Activated effector memory CD4-positive, alpha-beta T cell treated with Interleukin-2 at 50 U/mL for 16 hours (primary cell): ENCODE measurements around the gene TUBD1.
"Not testable (repeated sequence)": the region's sequence is repeated elsewhere in the genome, so short reads cannot be mapped to it uniquely, and the experiment has no call there.

Source experiments
- DNase-seq: peaks from one replicate; pipeline ENCODE4 v3.0.0-alpha.2; 2020

The TUBD1 gene

DNA sequence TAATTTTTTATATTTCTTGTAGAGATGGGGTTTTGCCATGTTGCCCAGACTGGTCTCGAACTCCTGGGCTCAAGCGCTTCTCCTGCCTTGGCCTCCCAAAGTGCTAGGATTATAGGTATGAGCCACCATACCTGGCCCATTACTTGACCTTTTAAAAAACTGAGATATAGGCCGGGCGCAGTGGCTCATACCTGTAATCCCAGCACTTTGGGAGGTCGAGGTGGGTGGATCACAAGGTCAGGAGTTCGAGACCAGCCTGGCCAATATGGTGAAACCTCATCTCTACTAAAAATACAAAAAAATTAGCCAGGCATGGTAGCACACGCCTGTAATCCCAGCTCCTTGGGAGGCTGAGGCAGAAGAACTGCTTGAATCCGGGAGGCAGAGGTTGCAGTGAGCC, 19.3 kb downstream of the TUBD1 start:
- not testable (repeated sequence) for DNase-seq

GRCh38 chr17:59872351-59872750, 20.4 kb downstream of the TUBD1 start:
- no peak for DNase-seq

DNA sequence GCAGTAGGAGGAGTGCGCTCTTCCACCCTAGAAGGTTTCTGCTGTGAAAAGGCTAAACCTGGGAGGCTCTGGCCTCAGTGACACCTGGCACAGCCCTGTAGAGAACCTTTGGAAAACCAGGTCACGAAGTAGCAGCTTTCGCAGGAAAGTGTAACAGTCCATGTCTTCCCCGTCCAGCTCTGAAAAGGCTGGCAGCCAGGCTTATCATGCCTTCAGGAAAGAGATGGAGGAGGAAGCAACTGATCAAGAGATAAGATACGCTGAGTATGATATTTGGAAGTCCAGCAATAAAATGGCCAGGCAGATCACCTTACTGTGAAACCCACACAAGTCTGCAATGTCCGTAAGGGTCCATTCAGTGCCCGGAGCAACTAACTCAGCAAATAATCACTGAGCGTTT, 22.3 kb downstream of the TUBD1 start:
- no peak for DNase-seq

DNA sequence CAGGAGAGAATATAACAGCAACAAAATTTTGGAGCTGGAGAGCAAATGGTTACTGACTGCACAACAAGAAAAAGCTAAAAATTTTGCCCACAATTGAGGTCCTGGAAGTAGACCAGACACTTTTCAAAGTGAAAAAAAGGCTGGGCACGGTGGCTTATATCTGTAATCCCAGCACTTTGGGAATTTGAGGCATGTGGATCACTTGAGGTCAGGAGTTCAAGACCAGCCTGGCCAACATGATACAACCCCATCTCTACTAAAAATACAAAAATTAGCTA, 22.9 kb downstream of the TUBD1 start:
- DNase-seq: no peak

DNA sequence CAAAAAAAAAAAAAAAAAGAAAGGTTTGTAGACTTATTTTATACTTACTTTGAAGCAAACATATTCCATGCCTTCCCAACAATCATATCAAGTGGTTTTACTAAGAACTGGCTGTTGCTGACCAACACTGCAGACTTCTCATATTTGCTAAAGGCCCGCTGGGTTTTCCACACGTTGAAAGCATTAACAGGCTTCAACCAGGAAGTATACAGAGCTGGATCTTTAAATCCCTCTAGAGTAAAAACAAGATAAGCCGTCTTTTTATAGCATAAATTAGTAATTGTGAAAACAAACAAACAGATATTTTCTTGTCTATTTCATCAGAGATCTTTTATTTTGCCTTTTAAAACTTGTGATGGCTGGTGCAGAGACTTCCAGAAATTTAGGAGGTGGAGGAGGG, 29.1 kb downstream of the TUBD1 start:
- no peak for DNase-seq

GRCh38 chr17:59859444-59860025, 33.2 kb downstream of the TUBD1 start:
- no peak for DNase-seq

DNA sequence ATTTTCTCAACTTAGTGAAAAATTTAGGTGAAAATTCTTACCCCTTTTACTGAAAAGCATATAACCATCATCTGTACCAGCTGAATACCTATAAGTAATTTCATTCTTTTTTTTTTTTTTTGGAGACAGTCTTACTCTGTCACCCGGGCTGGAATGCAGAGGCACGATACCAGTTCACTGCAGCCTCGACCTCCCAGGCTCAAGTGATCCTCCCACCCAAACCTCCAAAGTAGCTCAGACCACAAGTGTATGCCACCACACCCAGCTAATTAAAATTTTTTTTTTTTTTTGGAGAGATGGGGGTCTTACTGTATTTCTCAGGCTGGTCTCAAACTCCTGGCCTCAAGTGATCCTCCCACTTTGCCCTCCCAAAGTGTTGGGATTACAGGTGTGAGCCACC, 33.8 kb downstream of the TUBD1 start:
- DNase-seq: no peak

- no peak for DNase-seq
These were observed 34.5 kb downstream of the TUBD1 start for GRCh38 chr17:59858167-59858816.

- DNase-seq: no peak
These were observed 35.6 kb downstream of the TUBD1 start for GRCh38 chr17:59856859-59857794.

DNA sequence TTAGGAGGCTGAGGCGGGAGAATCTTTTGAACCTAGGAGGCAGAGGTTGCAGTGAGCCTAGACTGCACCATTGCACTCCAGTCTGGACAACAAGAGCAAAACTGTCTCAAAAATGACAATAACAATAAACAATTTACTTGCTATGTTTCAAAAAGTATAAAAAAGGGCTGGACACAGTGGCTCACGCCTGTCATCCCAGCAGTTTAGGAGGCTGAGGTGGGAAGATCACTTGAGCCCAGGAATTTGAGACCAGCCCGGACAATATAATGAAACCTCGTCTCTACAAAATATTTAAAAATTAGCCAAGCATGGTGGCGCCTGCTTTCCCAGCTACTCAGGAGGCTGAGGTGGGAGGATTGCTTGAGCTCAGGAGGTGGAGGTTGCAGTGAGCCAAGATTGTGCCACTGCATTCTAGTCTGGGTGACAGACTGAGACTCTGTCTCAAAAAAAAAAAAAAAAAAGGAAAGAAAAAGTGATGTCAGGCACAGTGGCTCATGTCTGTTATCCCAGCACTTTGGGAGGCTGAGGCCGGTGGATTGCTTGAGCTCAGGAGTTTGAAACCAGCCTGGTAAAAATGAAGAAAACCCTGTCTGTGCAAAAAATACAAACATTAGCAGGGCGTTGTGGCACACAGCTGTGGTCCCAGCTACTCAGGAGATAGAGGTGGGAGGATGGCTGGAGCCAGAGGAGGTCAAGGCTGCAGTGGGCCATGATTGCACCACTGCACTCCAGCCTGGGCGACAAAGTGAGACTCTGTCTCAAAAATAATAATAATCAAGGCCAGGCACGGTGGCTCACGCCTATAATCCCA, 38.6 kb downstream of the TUBD1 start:
- not testable (repeated sequence) for DNase-seq

DNA sequence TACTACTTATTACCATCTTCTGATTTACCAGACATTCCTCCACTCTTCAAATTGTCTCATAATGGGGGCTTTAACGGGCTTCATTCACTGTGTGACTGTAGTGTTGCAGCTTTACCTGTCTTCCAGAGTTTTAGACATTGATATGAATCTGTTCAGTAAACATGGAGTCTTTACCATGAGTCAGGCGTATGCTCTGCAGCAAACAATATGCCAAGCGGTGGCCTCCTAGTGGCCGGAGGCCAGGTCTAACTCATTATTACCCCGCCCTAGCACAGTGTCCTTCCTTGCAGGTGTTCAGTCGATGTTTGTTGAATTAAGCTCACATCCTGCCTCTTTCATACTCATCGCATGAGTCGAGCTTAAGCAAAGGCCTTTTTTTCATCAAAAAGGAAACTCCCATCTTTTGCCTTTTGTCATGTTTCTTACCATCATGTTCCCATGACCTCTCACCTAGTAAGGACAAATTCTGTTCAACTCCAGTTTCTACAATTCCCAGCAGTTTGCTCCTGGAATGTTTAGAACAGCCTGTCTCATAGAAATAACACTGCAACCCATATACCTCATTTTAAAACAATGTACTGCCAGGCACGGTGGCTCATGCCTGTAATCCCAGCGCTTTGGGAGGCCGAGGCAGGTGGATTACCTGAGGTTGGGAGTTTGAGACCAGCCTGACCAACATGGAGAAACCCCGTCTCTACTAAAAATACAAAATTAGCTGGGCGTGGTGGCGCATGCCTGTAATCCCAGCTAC, 39.4 kb downstream of the TUBD1 start:
- DNase-seq: peak; percentile 54

DNA sequence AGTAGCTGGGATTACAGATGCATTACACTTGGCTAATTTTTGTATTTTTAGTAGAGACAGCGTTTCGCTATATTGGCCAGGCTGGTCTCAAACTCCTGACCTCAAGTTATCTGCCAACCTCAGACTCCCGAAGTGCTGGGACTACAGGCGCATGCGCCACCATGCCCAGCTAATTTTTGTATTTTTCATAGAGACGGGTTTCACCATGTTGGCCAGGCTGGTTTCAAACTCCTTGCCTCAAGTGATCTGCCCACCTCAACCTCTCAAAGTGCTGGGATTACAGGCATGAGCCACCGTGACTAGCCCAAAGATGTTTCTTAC, 39.9 kb downstream of the TUBD1 start:
- DNase-seq: not testable (repeated sequence)

- DNase-seq: no peak
These were observed 41.0 kb downstream of the TUBD1 start for GRCh38 chr17:59851439-59852375.

- not testable (repeated sequence) for DNase-seq
These were observed 42.4 kb downstream of the TUBD1 start for GRCh38 chr17:59850311-59850710.

- no peak for DNase-seq
These were observed 44.0 kb downstream of the TUBD1 start for GRCh38 chr17:59848778-59849177.

GRCh38 chr17:59848385-59848668, 44.4 kb downstream of the TUBD1 start:
- no peak for DNase-seq

- DNase-seq: no peak
These were observed 46.2 kb downstream of the TUBD1 start for GRCh38 chr17:59846394-59847165.

GRCh38 chr17:59845595-59846393, 46.9 kb downstream of the TUBD1 start:
- DNase-seq: no peak

DNA sequence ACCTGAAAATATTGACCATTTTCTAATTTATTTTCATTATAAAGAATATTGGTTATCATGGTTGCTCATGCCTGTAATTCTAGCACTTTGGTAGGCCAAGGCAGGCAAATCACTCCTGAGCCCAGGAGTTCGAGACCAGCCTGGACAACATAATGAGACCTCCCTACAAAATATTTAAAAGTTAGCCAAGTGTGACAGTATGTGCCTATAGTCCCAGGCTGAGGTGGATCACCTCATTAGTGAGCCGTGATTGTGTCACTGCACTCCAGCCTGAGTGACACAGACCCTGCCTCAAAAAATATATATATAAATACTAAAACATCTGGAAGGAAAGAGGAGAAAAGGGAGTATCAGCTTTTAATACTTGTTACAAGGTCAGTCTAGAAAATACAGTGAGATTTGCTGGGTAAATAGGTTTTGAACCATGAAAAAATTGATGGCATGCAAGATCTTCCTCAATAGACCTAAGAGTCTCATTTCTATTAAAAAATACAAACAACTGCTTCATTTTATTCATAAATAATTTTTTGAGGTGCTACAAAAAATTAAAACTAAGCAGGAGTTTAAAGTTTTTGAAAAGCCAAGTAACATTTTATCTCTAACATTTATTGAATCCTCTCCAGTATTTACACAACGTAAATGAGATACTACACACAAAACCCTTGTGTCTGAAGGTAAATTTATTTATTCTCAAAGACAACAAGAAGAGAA, 47.7 kb downstream of the TUBD1 start:
- DNase-seq: no peak
